PFSK-1 (cell line): ENCODE measurements around the gene EREG.

Source experiments
- POLR2AphosphoS5 ChIP-seq: IDR thresholded peaks from 2 replicates; pipeline ENCODE4 v1.6.1; 2012; ENCODE audit warnings: low read depth, mild to moderate bottlenecking, control low read depth, low read length, moderate library complexity
- REST ChIP-seq, 2 experiments: IDR thresholded peaks; 2 replicates each; pipeline versions ENCODE4 v1.6.1 to v1.8.0; 2011 to 2012; ENCODE audit warnings: low read depth in 2 of 2, low read length in 2 of 2, control low read depth in 1 of 2, inconsistent platforms in 1 of 2, mild to moderate bottlenecking in 1 of 2, moderate library complexity in 1 of 2; ENCODE audit not compliant: insufficient read depth in 1 of 2
- TAF1 ChIP-seq: IDR thresholded peaks from 2 replicates; pipeline ENCODE4 v1.6.1; 2012; ENCODE audit warnings: low read length, control low read depth, borderline replicate concordance; ENCODE audit not compliant: insufficient read depth

GRCh38 chr4:74367656-74368290 is 2.8 kb downstream of the EREG start:
- TF ChIP-seq POLR2AphosphoS5 (no peak), TAF1 (no peak), REST (IDR thresholded peaks at IDR 0.05; ENCODE audit: insufficient read depth in 1 of 2, low read depth in 2 of 2, low read length in 2 of 2) (no peak)
